Neural crest cell (in vitro differentiated cells): Measurements from ENCODE around the gene PROP1. TPM values are rescaled to one million over a fixed set of nuclear protein-coding genes. Genes with fewer than 3 reads are reported as not detected.

ENCODE experiments used
- DNase-seq: peaks from one replicate; pipeline ENCODE4 v3.0.0; 2021; ENCODE audit warnings: low read depth, mixed read lengths, low spot score
- H3K27ac Mint-ChIP-seq: one replicate; pipeline ENCODE4 v1.8.0; 2021; ENCODE audit warnings: mild to moderate bottlenecking, mixed read lengths; ENCODE audit not compliant: unreplicated experiment
- H3K27me3 Mint-ChIP-seq: 2 replicates; pipeline ENCODE4 v1.8.0; 2021; ENCODE audit warnings: low read depth, mild to moderate bottlenecking, mixed read lengths
- H3K36me3 Mint-ChIP-seq: 2 replicates; pipeline ENCODE4 v1.8.0; 2021; ENCODE audit warnings: low read depth, mild to moderate bottlenecking, mixed read lengths
- H3K4me1 Mint-ChIP-seq: 2 replicates; pipeline ENCODE4 v1.8.0; 2021; ENCODE audit warnings: mixed read lengths
- H3K4me3 Mint-ChIP-seq: one replicate; pipeline ENCODE4 v1.8.0; 2021; ENCODE audit warnings: mild to moderate bottlenecking, mixed read lengths
- H3K9me3 Mint-ChIP-seq: 2 replicates; pipeline ENCODE4 v1.8.0; 2021; ENCODE audit warnings: mixed read lengths
- total RNA-seq: library from RNA; stranded (reverse); gene quantifications from 2 replicates; pipeline ENCODE4 v1.2.1, GENCODE V29; 2021
- TF ChIP-seq, protein P1 (sequence below): fragments of 200-600 bp; sonication (generic); conservative IDR thresholded peaks from 2 replicates; pipeline ENCODE4 v1.5.0; 2021; ENCODE audit warnings: antibody characterized with exemption, mild to moderate bottlenecking

PROP1 gene
- total RNA-seq, 1 donor from 2014 or later, result not detected

DNA sequence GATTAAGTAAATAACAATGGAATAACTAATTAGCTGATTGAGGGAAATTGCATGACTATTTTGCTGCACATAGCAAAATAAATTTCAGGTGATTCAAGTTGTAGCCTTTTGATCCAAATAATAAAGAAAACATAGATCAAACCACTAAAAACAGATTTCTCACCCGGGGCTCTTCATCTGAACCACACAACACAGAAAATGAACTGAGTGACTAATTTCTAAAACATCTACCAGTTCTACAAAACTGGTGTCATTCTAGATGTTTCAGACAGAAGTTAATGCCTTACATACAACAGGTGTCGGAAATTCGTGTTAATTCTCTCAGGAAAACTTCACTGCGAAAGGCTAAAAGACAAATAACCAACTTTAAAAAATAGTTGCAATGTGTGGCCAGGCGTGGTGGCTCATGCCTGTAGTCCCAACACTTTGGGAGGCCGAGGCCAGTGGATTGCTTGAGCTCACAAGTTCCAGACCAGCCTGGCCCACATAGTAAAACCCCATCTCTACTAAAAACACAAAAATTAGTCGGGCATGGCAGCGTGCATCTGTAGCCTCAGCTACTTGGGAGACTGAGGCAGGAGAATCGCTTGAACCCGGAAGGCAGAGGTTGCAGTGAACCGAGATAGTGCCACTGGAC, 6.9 kb downstream of the PROP1 start:
- Mint-ChIP-seq H3K4me3 (no peak overlapping the region), H3K9me3 (no peaks in the 10 kb centered on the region), H3K27me3 (peaks cover 3% of the 10 kb centered on the region), H3K27ac (no peak overlapping the region), H3K4me1 (no peaks in the 10 kb centered on the region), H3K36me3 (no peaks in the 10 kb centered on the region)
- no peak for DNase-seq
- TF ChIP-seq, protein P1, sequence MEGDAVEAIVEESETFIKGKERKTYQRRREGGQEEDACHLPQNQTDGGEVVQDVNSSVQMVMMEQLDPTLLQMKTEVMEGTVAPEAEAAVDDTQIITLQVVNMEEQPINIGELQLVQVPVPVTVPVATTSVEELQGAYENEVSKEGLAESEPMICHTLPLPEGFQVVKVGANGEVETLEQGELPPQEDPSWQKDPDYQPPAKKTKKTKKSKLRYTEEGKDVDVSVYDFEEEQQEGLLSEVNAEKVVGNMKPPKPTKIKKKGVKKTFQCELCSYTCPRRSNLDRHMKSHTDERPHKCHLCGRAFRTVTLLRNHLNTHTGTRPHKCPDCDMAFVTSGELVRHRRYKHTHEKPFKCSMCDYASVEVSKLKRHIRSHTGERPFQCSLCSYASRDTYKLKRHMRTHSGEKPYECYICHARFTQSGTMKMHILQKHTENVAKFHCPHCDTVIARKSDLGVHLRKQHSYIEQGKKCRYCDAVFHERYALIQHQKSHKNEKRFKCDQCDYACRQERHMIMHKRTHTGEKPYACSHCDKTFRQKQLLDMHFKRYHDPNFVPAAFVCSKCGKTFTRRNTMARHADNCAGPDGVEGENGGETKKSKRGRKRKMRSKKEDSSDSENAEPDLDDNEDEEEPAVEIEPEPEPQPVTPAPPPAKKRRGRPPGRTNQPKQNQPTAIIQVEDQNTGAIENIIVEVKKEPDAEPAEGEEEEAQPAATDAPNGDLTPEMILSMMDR, result no peak

DNA sequence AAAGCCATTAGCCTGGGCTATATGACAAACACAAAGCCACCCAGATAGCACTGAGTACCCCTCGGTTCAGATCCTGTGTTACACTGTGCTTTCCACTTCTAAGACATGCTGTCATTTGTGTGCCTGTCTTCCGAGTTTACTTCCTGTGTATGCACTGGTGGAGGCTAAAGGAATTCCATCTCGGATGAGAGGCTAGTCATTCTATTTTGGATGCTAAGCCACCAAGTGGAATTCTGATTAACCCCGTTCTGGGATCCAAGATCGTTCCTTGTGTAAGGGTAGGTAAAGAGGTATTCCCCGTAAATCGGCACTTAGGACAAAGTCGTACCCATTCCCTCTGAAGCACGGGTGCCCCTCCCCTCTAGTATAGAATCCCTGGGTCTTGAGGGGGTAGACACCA, 8.7 kb downstream of the PROP1 start:
- Mint-ChIP-seq H3K9me3 (no peaks in the 10 kb centered on the region), H3K27ac (no peak overlapping the region), H3K27me3 (peaks cover 2% of the 10 kb centered on the region), H3K4me1 (no peaks in the 10 kb centered on the region), H3K4me3 (no peak overlapping the region), H3K36me3 (no peaks in the 10 kb centered on the region)
- DNase-seq, result no peak
- TF ChIP-seq, protein P1, result no peak

DNA sequence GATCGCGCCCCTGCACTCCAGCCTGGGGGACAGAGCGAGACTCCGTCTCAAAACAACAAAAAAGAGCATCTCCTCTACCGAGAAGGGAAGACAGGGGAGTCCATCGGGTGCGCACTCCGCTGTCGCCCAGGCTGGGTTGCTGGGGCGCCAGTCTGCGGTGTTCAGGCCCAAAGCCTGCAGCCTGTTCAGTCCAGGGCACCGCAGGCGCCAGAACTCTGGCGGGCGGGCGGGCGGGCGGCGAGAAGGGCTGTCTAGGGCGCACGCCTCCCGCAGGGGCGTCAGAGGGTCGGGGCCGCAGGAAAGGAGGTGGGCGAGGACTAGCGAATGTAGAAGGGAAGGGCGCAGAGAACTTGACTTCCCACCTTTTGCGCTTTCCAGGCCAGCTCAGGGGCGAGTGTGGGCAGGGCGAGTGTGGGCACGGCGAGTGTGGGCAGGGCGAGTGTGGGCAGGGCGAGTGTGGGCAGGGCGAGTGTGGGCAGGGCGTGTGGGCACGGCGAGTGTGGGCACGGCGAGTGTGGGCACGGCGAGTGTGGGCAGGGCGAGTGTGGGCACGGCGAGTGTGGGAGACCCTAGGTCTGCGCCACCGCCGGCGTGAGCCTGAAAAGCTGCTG, 10.5 kb downstream of the PROP1 start:
- H3K36me3 Mint-ChIP-seq, result no peaks in the 10 kb centered on the region
- no peaks in the 10 kb centered on the region for H3K27me3 Mint-ChIP-seq
- no peaks in the 10 kb centered on the region for H3K9me3 Mint-ChIP-seq
- H3K27ac Mint-ChIP-seq, result no peak overlapping the region
- TF ChIP-seq, protein P1, result no peak
- no peak overlapping the region for H3K4me3 Mint-ChIP-seq
- DNase-seq, result no peak
- H3K4me1 Mint-ChIP-seq, result no peaks in the 10 kb centered on the region

DNA sequence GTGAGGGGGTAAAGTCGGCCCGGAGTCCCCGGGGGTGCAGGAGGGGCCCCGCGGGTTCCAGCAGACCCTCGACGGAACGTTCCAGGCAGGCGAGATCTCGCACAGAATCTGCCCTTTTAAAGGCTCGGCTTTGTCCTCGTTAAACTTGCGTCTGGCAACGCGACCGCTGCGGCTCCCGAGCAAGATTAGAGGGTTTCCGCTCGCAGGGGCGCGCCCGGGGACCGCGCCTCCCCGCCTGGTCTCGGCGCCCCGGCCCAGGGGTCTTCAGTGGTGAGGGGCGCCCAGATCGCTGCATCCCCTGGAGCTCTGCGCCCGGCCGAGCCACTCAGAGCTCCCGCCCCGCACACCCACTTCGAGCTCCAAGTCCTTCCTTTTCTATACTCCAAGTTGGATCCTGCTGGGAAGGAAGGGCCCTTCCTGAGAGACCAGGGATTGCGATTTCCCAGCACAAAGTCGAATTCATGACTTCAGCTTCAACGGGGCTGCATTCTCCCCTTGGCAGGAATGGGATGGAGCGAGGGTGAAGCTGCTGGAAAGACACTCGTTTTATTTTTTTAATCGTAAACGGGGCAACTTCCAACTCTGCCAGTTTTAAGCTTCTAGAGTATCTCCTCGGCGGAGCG, 11.3 kb downstream of the PROP1 start:
- H3K27ac Mint-ChIP-seq, result no peak overlapping the region
- H3K4me1 Mint-ChIP-seq, result no peaks in the 10 kb centered on the region
- H3K4me3 Mint-ChIP-seq, result no peak overlapping the region
- DNase-seq, result no peak
- H3K9me3 Mint-ChIP-seq, result no peaks in the 10 kb centered on the region
- TF ChIP-seq, protein P1, result no peak
- H3K27me3 Mint-ChIP-seq, result no peaks in the 10 kb centered on the region
- no peaks in the 10 kb centered on the region for H3K36me3 Mint-ChIP-seq

DNA sequence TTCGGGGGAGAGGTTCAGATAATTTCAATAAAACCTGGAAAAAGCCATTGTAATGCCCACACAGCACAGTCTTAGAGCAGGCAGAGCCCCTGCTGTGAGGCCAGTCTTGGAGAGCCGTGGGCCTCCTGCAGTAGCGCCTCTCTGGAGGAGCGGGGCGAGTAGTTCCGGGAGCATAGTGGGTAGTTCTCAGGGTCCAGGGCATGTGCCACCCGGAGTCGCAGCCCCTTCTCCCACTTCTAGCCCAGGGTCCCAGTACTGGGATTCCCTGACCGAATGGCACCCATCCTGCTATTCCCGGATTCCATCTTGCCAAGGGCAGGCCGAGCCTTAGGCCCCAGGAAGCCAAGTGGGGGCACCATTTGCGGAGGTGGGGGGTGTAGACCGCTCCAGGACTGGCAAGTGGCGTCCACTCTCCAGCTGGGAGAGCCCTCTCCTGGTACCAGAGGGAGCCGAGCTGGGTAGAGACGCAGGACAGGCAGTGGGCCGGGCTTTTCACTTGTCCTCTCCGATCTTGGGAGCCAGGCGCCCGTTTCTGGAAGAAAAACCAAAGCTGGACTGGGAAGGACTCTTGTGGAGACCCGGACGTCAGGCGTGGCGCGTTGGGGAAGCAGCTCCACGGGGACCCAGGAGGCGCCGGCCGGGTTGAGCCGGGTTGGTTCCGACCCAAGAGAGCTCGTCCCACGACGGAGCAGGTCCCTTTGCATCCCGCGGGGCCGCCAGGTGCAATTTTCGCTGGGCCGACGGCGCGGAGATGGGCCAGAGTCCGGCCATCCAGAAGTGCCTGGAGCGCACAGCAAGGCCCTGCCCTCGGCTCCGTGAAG, 12.1 kb downstream of the PROP1 start:
- Mint-ChIP-seq H3K4me3 (no peak overlapping the region), H3K36me3 (no peaks in the 10 kb centered on the region), H3K27ac (no peak overlapping the region), H3K9me3 (no peaks in the 10 kb centered on the region), H3K4me1 (no peaks in the 10 kb centered on the region), H3K27me3 (no peaks in the 10 kb centered on the region)
- TF ChIP-seq, protein P1, result no peak
- no peak for DNase-seq
